GM12878 (cell line): ENCODE measurements around the gene CDC14B.

Source experiments
- CTCF ChIP-seq, 3 experiments: IDR thresholded peaks in 2 of 3; conservative IDR thresholded peaks in 1 of 3; 2 replicates each; pipeline ENCODE4 v1.5.1; 2011; ENCODE audit warnings: low read depth in 3 of 3, low read length in 3 of 3, mild to moderate bottlenecking in 3 of 3, control low read depth in 2 of 3, moderate library complexity in 2 of 3, inconsistent platforms in 1 of 3, mixed read lengths in 1 of 3; ENCODE audit not compliant: control insufficient read depth in 2 of 3, insufficient read depth in 1 of 3; ENCODE audit errors: extremely low read depth in 1 of 3
- EP300 ChIP-seq, 2 experiments: fragments of 150-350 bp in 1 of 2; IDR thresholded peaks; 2 replicates each; pipeline ENCODE4 v1.6.1; 2011 to 2012; ENCODE audit warnings: low read depth in 2 of 2, low read length in 2 of 2, borderline replicate concordance in 1 of 2, improper control_type of control experiment in 1 of 2, inconsistent platforms in 1 of 2; ENCODE audit not compliant: control insufficient read depth in 1 of 2
- RAD21 ChIP-seq: IDR thresholded peaks from 2 replicates; pipeline ENCODE4 v1.6.1; 2011; ENCODE audit warnings: mild to moderate bottlenecking, low read depth, low read length, moderate library complexity; ENCODE audit not compliant: insufficient read depth
- REST ChIP-seq: IDR thresholded peaks from 2 replicates; pipeline ENCODE4 v1.6.1; 2012; ENCODE audit warnings: mild to moderate bottlenecking, low read depth, low read length
- TARDBP ChIP-seq: IDR thresholded peaks from 2 replicates; pipeline ENCODE4 v1.6.1; 2016; ENCODE audit warnings: borderline replicate concordance
- TCF12 ChIP-seq: IDR thresholded peaks from 2 replicates; pipeline ENCODE4 v1.6.1; 2011; ENCODE audit warnings: low read depth, mild to moderate bottlenecking, low read length
- TCF7 ChIP-seq: IDR thresholded peaks from 2 replicates; pipeline ENCODE4 v1.6.1; 2014; ENCODE audit warnings: antibody characterized with exemption, borderline replicate concordance
- ZNF207 ChIP-seq: fragments of 450-650 bp; IDR thresholded peaks from 2 replicates; pipeline ENCODE4 v1.6.1; 2014; ENCODE audit warnings: antibody characterized with exemption, mild to moderate bottlenecking, borderline replicate concordance
- TF ChIP-seq, protein P1 (sequence below): IDR thresholded peaks from 2 replicates; pipeline ENCODE4 v1.6.1; 2011; ENCODE audit warnings: low read depth, mild to moderate bottlenecking, low read length, moderate library complexity, borderline replicate concordance; ENCODE audit errors: extremely low read depth

DNA sequence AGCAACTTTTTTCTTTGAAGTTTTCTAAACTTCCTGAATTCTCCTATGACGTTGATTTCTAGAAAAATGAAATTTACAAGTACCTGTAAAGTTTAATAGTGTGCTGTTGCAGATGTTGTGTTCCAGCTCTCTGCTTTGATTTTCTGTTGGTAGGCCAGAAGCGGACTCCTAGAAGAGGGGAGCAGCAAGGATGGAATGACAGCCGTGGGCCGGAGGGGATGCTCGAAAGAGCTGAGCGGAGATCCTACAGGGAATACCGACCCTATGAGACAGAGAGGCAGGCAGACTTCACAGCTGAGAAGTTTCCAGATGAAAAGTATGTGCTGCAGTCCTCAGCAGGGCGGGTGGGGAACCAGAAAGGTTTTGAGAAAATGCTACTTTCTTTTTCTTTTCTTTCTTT is 161.4 kb downstream of the CDC14B start:
- TF ChIP-seq TCF12: no peak
- TF ChIP-seq CTCF (IDR thresholded peaks at IDR 0.05 in 2 of 3, conservative IDR thresholded peaks at IDR 0.05 in 1 of 3; ENCODE audit: control insufficient read depth in 2 of 3, extremely low read depth in 1 of 3, insufficient read depth in 1 of 3, low read depth in 3 of 3, low read length in 3 of 3): no peak
- no peak for TF ChIP-seq TARDBP
- no peak for TF ChIP-seq RAD21
- no peak for TF ChIP-seq TCF7
- no peak for TF ChIP-seq ZNF207
- TF ChIP-seq REST: no peak
- TF ChIP-seq, protein P1, sequence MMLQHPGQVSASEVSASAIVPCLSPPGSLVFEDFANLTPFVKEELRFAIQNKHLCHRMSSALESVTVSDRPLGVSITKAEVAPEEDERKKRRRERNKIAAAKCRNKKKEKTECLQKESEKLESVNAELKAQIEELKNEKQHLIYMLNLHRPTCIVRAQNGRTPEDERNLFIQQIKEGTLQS: no peak
- no peak for TF ChIP-seq EP300 (IDR thresholded peaks at IDR 0.05; ENCODE audit: borderline replicate concordance in 1 of 2, control insufficient read depth in 1 of 2, low read depth in 2 of 2, low read length in 2 of 2)
